RWPE2 (cell line): ENCODE measurements around the gene RIC3.

ENCODE experiments used
- ATAC-seq: fragments of 200-7000 bp; cut with Tn5 transposase; 3 replicates; pipeline ENCODE4 v1.9.1; 2021; ENCODE audit warnings: low read depth
- DNase-seq: peaks from one replicate; pipeline ENCODE4 v3.0.0-alpha.2; 2020; ENCODE audit warnings: low spot score
- H3K27ac ChIP-seq: fragments of 450-650 bp; 2 replicates; pipeline ENCODE4 v1.5.1; 2017; ENCODE audit warnings: mild to moderate bottlenecking; ENCODE audit not compliant: poor library complexity, severe bottlenecking
- H3K27me3 ChIP-seq: fragments of 250-450 bp; sonication (Bioruptor Pico); 2 replicates; pipeline ENCODE4 v1.5.1; 2021; ENCODE audit warnings: mild to moderate bottlenecking, moderate library complexity; ENCODE audit not compliant: insufficient read depth, poor library complexity, severe bottlenecking
- H3K36me3 ChIP-seq: fragments of 250-450 bp; sonication (Bioruptor Pico); 2 replicates; pipeline ENCODE4 v1.5.1; 2020; ENCODE audit warnings: low read depth, mild to moderate bottlenecking, moderate library complexity
- H3K4me1 ChIP-seq: fragments of 250-450 bp; sonication (Bioruptor Pico); 2 replicates; pipeline ENCODE4 v1.5.1; 2021; ENCODE audit warnings: mild to moderate bottlenecking, moderate library complexity; ENCODE audit not compliant: insufficient read depth, poor library complexity, severe bottlenecking
- H3K4me3 ChIP-seq: fragments of 250-450 bp; sonication (Bioruptor Pico); 2 replicates; pipeline ENCODE4 v1.5.1; 2021; ENCODE audit warnings: mild to moderate bottlenecking, moderate library complexity; ENCODE audit not compliant: severe bottlenecking
- H3K9me3 ChIP-seq: fragments of 250-450 bp; sonication (Bioruptor Pico); 2 replicates; pipeline ENCODE4 v1.5.1; 2021; ENCODE audit warnings: mild to moderate bottlenecking, moderate library complexity; ENCODE audit not compliant: severe bottlenecking
- TF ChIP-seq, protein P1 (sequence below): fragments of 450-650 bp; IDR thresholded peaks from one replicate; pipeline ENCODE4 v1.5.1; 2017; ENCODE audit warnings: mild to moderate bottlenecking, moderate library complexity; ENCODE audit not compliant: poor library complexity, severe bottlenecking

Gene RIC3

GRCh38 chr11:8201644-8202365 is 33.0 kb upstream of the RIC3 start:
- DNase-seq (no peak), ATAC-seq (no peak)
- H3K4me3 ChIP-seq, result no peak overlapping the region
- H3K36me3 ChIP-seq, result no peaks in the 10 kb centered on the region
- H3K9me3 ChIP-seq, result no peaks in the 10 kb centered on the region
- TF ChIP-seq, protein P1, sequence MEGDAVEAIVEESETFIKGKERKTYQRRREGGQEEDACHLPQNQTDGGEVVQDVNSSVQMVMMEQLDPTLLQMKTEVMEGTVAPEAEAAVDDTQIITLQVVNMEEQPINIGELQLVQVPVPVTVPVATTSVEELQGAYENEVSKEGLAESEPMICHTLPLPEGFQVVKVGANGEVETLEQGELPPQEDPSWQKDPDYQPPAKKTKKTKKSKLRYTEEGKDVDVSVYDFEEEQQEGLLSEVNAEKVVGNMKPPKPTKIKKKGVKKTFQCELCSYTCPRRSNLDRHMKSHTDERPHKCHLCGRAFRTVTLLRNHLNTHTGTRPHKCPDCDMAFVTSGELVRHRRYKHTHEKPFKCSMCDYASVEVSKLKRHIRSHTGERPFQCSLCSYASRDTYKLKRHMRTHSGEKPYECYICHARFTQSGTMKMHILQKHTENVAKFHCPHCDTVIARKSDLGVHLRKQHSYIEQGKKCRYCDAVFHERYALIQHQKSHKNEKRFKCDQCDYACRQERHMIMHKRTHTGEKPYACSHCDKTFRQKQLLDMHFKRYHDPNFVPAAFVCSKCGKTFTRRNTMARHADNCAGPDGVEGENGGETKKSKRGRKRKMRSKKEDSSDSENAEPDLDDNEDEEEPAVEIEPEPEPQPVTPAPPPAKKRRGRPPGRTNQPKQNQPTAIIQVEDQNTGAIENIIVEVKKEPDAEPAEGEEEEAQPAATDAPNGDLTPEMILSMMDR, result no peak
- no peak overlapping the region for H3K27ac ChIP-seq
- H3K4me1 ChIP-seq, result no peaks in the 10 kb centered on the region
- no peaks in the 10 kb centered on the region for H3K27me3 ChIP-seq

DNA sequence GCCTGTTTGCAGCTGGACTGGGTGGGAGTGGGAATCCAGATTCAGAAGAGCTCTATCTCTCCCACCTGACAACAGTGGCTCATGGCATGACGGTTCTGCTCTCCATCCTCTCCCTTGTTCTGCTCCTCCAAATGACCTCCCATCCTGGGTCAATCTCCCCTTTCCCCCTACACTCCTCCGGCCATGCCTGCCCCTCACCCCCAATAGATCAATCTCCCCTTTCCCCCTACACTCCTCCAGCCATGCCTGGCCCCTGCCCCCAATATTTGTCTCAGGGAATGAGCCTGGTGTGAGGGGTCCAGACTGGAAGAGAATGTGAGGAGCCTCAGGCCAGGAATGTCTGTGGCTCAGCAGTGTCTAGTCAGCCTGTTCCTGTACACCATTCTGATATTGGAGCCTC is 30.9 kb upstream of the RIC3 start:
- Histone ChIP-seq H3K9me3 (no peaks in the 10 kb centered on the region), H3K27ac (no peak overlapping the region), H3K27me3 (no peaks in the 10 kb centered on the region), H3K4me1 (no peaks in the 10 kb centered on the region), H3K36me3 (no peaks in the 10 kb centered on the region), H3K4me3 (no peak overlapping the region)
- DNase-seq, result no peak
- no peak for ATAC-seq
- TF ChIP-seq, protein P1, result no peak

DNA sequence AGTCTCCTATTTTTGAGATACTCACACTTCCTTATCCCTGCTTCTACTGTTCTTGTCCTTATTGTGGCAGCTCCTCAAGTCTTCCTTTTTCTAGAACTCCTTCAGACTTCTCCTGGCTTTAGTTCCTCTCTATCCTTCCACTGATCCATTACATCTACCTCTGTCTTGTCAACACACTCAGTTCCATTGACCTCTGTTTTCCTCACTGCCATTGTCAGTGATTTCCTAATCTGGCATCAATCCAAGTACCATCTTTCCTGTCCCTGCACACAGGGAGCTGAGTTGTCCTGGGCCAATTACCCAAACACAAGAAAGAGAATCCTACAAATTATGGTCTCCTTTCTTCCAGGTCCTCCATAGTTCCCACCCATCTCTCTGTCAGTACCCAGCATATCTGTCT is 27.9 kb upstream of the RIC3 start:
- Histone ChIP-seq H3K9me3 (no peaks in the 10 kb centered on the region), H3K36me3 (no peaks in the 10 kb centered on the region), H3K27me3 (no peaks in the 10 kb centered on the region), H3K4me1 (no peaks in the 10 kb centered on the region), H3K4me3 (no peak overlapping the region), H3K27ac (no peak overlapping the region)
- TF ChIP-seq, protein P1, result no peak
- ATAC-seq (no peak), DNase-seq (no peak)

DNA sequence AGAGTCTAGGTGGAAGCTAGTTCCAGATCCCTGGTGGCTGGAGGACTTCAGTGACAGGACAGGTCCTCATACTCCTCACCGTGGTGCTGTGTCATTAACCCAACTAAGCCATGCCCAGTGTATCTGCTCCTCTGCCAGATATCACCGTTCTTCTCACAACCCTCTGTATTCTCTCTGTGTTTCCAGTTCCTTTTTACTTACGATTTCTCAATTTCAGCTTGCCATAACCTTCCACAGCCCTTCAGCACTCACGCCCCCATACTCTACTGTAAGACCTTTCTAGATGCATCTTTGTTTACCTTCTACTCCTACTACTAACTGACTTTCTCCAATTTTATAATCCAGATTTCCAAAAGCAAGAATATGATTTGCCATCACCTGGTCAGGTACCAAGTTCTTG is 26.1 kb upstream of the RIC3 start:
- no peak for DNase-seq
- no peaks in the 10 kb centered on the region for H3K9me3 ChIP-seq
- H3K27me3 ChIP-seq, result no peaks in the 10 kb centered on the region
- TF ChIP-seq, protein P1, result no peak
- H3K4me3 ChIP-seq, result no peak overlapping the region
- H3K27ac ChIP-seq, result no peak overlapping the region
- no peaks in the 10 kb centered on the region for H3K36me3 ChIP-seq
- no peaks in the 10 kb centered on the region for H3K4me1 ChIP-seq
- no peak for ATAC-seq

- peak; percentile 22; the same call in 1 of the 3 replicates for ATAC-seq
- no peak overlapping the region for H3K27ac ChIP-seq
- TF ChIP-seq, protein P1, result peak; percentile 54
- H3K36me3 ChIP-seq, result no peaks in the 10 kb centered on the region
- no peak for DNase-seq
- H3K9me3 ChIP-seq, result no peaks in the 10 kb centered on the region
- H3K4me1 ChIP-seq, result no peaks in the 10 kb centered on the region
- no peaks in the 10 kb centered on the region for H3K27me3 ChIP-seq
- H3K4me3 ChIP-seq, result no peak overlapping the region
Observed at GRCh38 chr11:8192896-8193209, 24.0 kb upstream of the RIC3 start.
